Duodenal mucosa (tissue), 2 donors: ENCODE data around the gene CCNDBP1.

Experiments used
- H3K27ac ChIP-seq: one replicate; pipeline ENCODE4 v1.7.0; 2013; ENCODE audit warnings: low read depth, low read length
- H3K27me3 ChIP-seq, 2 donors: one replicate each; pipeline ENCODE4 v1.7.0; 2013; ENCODE audit warnings: low read length in 2 of 2, control low read depth in 1 of 2; ENCODE audit not compliant: insufficient read depth in 2 of 2, control insufficient read depth in 1 of 2
- H3K36me3 ChIP-seq, 2 donors: one replicate each; pipeline ENCODE4 v1.7.0; 2013; ENCODE audit warnings: low read length in 2 of 2, control low read depth in 1 of 2; ENCODE audit not compliant: insufficient read depth in 2 of 2, control insufficient read depth in 1 of 2
- H3K4me1 ChIP-seq, 2 donors: one replicate each; pipeline ENCODE4 v1.7.0; 2013; ENCODE audit warnings: low read length in 2 of 2, control low read depth in 1 of 2; ENCODE audit not compliant: insufficient read depth in 2 of 2, control insufficient read depth in 1 of 2
- H3K4me3 ChIP-seq, 2 donors: one replicate each; pipeline ENCODE4 v1.7.0; 2013; ENCODE audit warnings: low read length in 2 of 2, low read depth in 1 of 2
- H3K9ac ChIP-seq, 2 donors: one replicate each; pipeline ENCODE4 v1.7.0; 2013; ENCODE audit warnings: low read length in 2 of 2, low read depth in 1 of 2
- H3K9me3 ChIP-seq, 2 donors: one replicate each; pipeline ENCODE4 v1.7.0; 2013; ENCODE audit warnings: low read length in 2 of 2, control low read depth in 1 of 2; ENCODE audit not compliant: control insufficient read depth in 1 of 2

The CCNDBP1 gene

GRCh38 chr15:43229977-43230376, 44.8 kb downstream of the CCNDBP1 start:
- Histone ChIP-seq H3K27ac (no peak overlapping the region), H3K4me3 (no peak overlapping the region), H3K9me3 (no peaks in the 10 kb centered on the region), H3K4me1 (no peaks in the 10 kb centered on the region), H3K9ac (no peak overlapping the region), H3K27me3 (no peaks in the 10 kb centered on the region), H3K36me3 (no peaks in the 10 kb centered on the region)

- Histone ChIP-seq H3K27me3 (no peaks in the 10 kb centered on the region), H3K4me1 (no peaks in the 10 kb centered on the region), H3K9me3 (no peaks in the 10 kb centered on the region), H3K9ac (no peak overlapping the region), H3K27ac (no peak overlapping the region), H3K36me3 (no peaks in the 10 kb centered on the region), H3K4me3 (no peak overlapping the region)
These were observed 45.5 kb downstream of the CCNDBP1 start for GRCh38 chr15:43230640-43231115.

- Histone ChIP-seq H3K9me3 (no peaks in the 10 kb centered on the region), H3K4me3 (no peak overlapping the region), H3K4me1 (no peaks in the 10 kb centered on the region), H3K27ac (no peak overlapping the region), H3K9ac (no peak overlapping the region), H3K27me3 (no peaks in the 10 kb centered on the region), H3K36me3 (no peaks in the 10 kb centered on the region)
These were observed 47.2 kb downstream of the CCNDBP1 start for GRCh38 chr15:43232289-43232874.

GRCh38 chr15:43235536-43235935, 50.3 kb downstream of the CCNDBP1 start:
- Histone ChIP-seq H3K27me3 (peaks cover 0 to 4% of the 10 kb centered on the region in 2 donors), H3K9ac (no peak overlapping the region), H3K36me3 (no peaks in the 10 kb centered on the region), H3K9me3 (no peaks in the 10 kb centered on the region), H3K27ac (no peak overlapping the region), H3K4me1 (no peaks in the 10 kb centered on the region), H3K4me3 (no peak overlapping the region)

GRCh38 chr15:43237842-43238470, 52.8 kb downstream of the CCNDBP1 start:
- H3K27me3 ChIP-seq = peaks cover 0 to 9% of the 10 kb centered on the region in 2 donors
- no peaks in the 10 kb centered on the region for H3K4me1 ChIP-seq
- no peaks in the 10 kb centered on the region for H3K9me3 ChIP-seq
- H3K36me3 ChIP-seq = no peaks in the 10 kb centered on the region
- H3K4me3 ChIP-seq = no peak overlapping the region
- no peak overlapping the region for H3K9ac ChIP-seq
- H3K27ac ChIP-seq = no peak overlapping the region

GRCh38 chr15:43238671-43239131, 53.5 kb downstream of the CCNDBP1 start:
- peaks cover 0 to 9% of the 10 kb centered on the region in 2 donors for H3K27me3 ChIP-seq
- H3K4me1 ChIP-seq = no peaks in the 10 kb centered on the region
- H3K27ac ChIP-seq = no peak overlapping the region
- H3K4me3 ChIP-seq = no peak overlapping the region
- no peak overlapping the region for H3K9ac ChIP-seq
- no peaks in the 10 kb centered on the region for H3K9me3 ChIP-seq
- H3K36me3 ChIP-seq = no peaks in the 10 kb centered on the region

GRCh38 chr15:43239732-43240491, 54.7 kb downstream of the CCNDBP1 start:
- Histone ChIP-seq H3K27me3 (peaks cover 0 to 9% of the 10 kb centered on the region in 2 donors), H3K9me3 (no peaks in the 10 kb centered on the region), H3K4me1 (no peaks in the 10 kb centered on the region), H3K27ac (no peak overlapping the region), H3K9ac (no peak overlapping the region), H3K4me3 (no peak overlapping the region), H3K36me3 (no peaks in the 10 kb centered on the region)

- Histone ChIP-seq H3K27me3 (peaks cover 0 to 9% of the 10 kb centered on the region in 2 donors), H3K9me3 (no peaks in the 10 kb centered on the region), H3K36me3 (no peaks in the 10 kb centered on the region), H3K9ac (no peak overlapping the region), H3K27ac (no peak overlapping the region), H3K4me1 (no peaks in the 10 kb centered on the region), H3K4me3 (no peak overlapping the region)
These were observed 55.9 kb downstream of the CCNDBP1 start for GRCh38 chr15:43241100-43241499.

- Histone ChIP-seq H3K9ac (no peak overlapping the region), H3K4me1 (no peaks in the 10 kb centered on the region), H3K36me3 (no peaks in the 10 kb centered on the region), H3K9me3 (no peaks in the 10 kb centered on the region), H3K27ac (no peak overlapping the region), H3K4me3 (no peak overlapping the region), H3K27me3 (peaks cover 0 to 9% of the 10 kb centered on the region in 2 donors)
These were observed 57.4 kb downstream of the CCNDBP1 start for GRCh38 chr15:43242616-43243015.

- H3K27ac ChIP-seq = no peak overlapping the region
- H3K4me1 ChIP-seq = no peaks in the 10 kb centered on the region
- no peaks in the 10 kb centered on the region for H3K36me3 ChIP-seq
- no peak overlapping the region for H3K4me3 ChIP-seq
- H3K9me3 ChIP-seq = no peaks in the 10 kb centered on the region
- H3K27me3 ChIP-seq = peaks cover 0 to 9% of the 10 kb centered on the region in 2 donors
- no peak overlapping the region for H3K9ac ChIP-seq
These were observed 57.9 kb downstream of the CCNDBP1 start for GRCh38 chr15:43243020-43243645.
